ENCODE measurements around the gene TEAD3.

TEAD3 gene

DNA sequence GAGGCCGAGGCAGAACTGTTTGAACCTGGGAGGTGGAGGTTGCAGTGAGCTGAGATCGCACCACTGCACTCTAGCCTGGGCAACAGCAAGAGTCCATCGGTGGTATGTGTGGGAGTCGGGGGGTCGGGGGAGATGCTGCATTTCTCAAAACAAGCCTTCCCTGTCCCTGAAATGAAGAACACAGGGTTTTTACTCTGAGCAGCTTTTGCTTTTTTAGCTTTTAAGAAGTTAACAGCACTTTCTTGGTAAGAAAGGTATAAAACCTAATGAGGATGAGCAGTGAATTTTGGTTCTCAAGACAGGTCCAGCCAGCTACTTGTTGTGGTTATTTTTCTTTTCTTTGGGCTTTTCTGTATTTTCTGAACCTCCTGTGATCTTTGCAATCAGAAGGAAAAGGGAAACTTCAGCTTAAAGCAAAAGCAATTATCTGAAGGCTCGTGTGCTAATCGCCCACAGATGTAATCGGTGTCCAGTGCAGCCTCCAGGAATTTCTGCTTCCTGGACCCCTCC lies 25.0 kb downstream of the TEAD3 start:
- ChIA-PET CTCF (interaction anchor here (0.9 to 2.2 kb wide), 6 partner anchors 10 to 265 kb away, joined by 3 to 8 read pairs (median 4); partner anchors contain the start of genes ARMC12 and PPARD), POLR2A (interaction anchor here (0.6 to 1.3 kb wide), 6 partner anchors 9 to 659 kb away, joined by 3 to 6 read pairs (median 3); partner anchors contain the start of gene TAF11)
- TF ChIP-seq, protein P1, sequence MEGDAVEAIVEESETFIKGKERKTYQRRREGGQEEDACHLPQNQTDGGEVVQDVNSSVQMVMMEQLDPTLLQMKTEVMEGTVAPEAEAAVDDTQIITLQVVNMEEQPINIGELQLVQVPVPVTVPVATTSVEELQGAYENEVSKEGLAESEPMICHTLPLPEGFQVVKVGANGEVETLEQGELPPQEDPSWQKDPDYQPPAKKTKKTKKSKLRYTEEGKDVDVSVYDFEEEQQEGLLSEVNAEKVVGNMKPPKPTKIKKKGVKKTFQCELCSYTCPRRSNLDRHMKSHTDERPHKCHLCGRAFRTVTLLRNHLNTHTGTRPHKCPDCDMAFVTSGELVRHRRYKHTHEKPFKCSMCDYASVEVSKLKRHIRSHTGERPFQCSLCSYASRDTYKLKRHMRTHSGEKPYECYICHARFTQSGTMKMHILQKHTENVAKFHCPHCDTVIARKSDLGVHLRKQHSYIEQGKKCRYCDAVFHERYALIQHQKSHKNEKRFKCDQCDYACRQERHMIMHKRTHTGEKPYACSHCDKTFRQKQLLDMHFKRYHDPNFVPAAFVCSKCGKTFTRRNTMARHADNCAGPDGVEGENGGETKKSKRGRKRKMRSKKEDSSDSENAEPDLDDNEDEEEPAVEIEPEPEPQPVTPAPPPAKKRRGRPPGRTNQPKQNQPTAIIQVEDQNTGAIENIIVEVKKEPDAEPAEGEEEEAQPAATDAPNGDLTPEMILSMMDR (IDR thresholded peaks at IDR 0.05; ENCODE audit: control extremely low read depth, extremely low read depth, low read depth, missing control alignments), result no peak
- no peak for DNase-seq (ENCODE audit: extremely low spot score)

DNA sequence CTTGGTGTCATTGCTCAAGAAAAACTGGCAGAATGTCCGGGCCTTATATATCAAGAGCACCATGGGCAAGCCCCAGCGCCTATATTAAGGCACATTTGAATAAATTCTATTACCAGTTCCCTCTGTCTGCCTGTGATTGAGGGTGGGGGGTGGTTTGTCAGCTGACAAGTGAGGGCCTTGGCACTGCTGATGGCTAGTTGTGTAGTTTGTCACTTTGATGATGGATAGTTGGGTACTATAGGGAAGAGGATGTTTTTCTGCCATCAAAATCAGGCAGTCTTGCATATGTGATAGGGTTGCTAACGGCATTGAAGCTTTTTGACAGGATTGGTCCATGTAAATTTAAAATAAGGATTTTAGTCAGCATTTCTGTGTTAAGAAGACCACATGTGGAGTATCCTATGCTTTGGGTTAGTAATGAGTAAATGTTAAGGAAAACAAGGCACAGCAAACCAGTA lies 26.2 kb downstream of the TEAD3 start:
- DNase-seq (ENCODE audit: extremely low spot score), result no peak
- POLR2A ChIA-PET, result interaction anchor here (0.7 to 1.3 kb wide), 3 partner anchors 11 to 583 kb away, joined by 3 to 5 read pairs (median 4); partner anchors contain the start of gene TAF11
- CTCF ChIA-PET, result interaction anchor here (0.6 to 1.9 kb wide), 4 partner anchors 41 to 267 kb away, joined by 3 to 8 read pairs (median 3); partner anchors contain the start of gene PPARD
- TF ChIP-seq, protein P1 (IDR thresholded peaks at IDR 0.05; ENCODE audit: control extremely low read depth, extremely low read depth, low read depth, missing control alignments), result no peak

GRCh38 chr6:35469751-35470662 lies 26.9 kb downstream of the TEAD3 start:
- no peak for DNase-seq (ENCODE audit: extremely low spot score)

DNA sequence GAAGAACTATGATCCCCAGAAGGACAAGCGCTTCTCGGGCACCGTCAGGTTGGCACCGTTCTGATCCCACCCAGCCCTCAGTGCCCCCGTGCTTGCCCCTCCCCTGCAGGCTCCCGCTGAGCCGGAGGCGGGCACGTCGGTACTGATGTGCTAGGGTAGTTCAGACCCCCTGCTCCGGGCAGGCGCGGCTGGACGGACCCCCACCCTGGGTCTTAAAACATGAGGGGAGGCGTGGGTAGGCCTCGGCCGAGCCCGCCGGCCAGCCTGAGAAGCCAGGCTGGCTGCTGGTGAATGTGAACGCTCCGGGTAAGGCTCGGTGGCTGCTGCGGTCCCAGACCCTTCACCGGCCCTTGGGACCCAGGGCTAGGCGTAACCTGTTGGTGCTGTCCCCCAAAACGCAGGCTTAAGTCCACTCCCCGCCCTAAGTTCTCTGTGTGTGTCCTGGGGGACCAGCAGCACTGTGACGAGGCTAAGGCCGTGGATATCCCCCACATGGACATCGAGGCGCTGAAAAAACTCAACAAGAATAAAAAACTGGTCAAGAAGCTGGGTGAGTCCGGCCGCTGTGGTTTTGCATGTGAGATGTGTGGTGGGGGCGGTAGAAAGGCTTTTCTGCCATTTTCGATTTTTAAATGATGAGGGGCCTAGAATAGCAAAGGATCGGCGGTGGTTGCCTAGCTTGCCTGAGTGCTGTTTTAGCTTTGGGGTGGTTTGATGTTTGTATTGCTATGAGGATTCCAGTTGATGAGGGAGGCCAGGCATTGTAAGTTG lies 27.7 kb downstream of the TEAD3 start:
- ChIA-PET CTCF (interaction anchor here (0.7 to 3.7 kb wide), 12 partner anchors 11 to 267 kb away, joined by 3 to 37 read pairs (median 9); partner anchors contain the start of genes DEF6 and PPARD), POLR2A (interaction anchor here (0.9 to 1.5 kb wide), 5 partner anchors 9 to 168 kb away, joined by 3 to 5 read pairs (median 3); partner anchors contain the start of gene PPARD)
- no peak for DNase-seq (ENCODE audit: extremely low spot score)
- TF ChIP-seq, protein P1 (IDR thresholded peaks at IDR 0.05; ENCODE audit: control extremely low read depth, extremely low read depth, low read depth, missing control alignments), result no peak

More at GRCh38 chr6:35469751-35470662, 26.9 kb downstream of the TEAD3 start:
- CTCF ChIA-PET, result interaction anchor here (1.4 to 3.7 kb wide), 2 partner anchors 12 to 266 kb away, joined by 3 to 17 read pairs; no protein-coding TSS in a partner anchor
- TF ChIP-seq, protein P1 (IDR thresholded peaks at IDR 0.05; ENCODE audit: control extremely low read depth, extremely low read depth, low read depth, missing control alignments), result no peak
- POLR2A ChIA-PET, result interaction anchor here (0.7 to 1.5 kb wide), 3 partner anchors 10 to 250 kb away, joined by 3 to 5 read pairs (median 5); no protein-coding TSS in a partner anchor

- CTCF ChIA-PET, result interaction anchor here (0.6 to 3.7 kb wide), 23 partner anchors 9 to 204 kb away, joined by 3 to 37 read pairs (median 5); partner anchors contain the start of genes DEF6, FANCE and PPARD
- peak; percentile 98 for DNase-seq (ENCODE audit: extremely low spot score)
- TF ChIP-seq, protein P1 (IDR thresholded peaks at IDR 0.05; ENCODE audit: control extremely low read depth, extremely low read depth, low read depth, missing control alignments), result peak; percentile 97
- POLR2A ChIA-PET, result interaction anchor here (0.6 to 1.5 kb wide), 6 partner anchors 10 to 855 kb away, joined by 3 to 5 read pairs (median 3); partner anchors contain the start of gene PPARD
These were observed 28.5 kb downstream of the TEAD3 start, which contains the start of gene RPL10A for GRCh38 chr6:35468181-35468979. Gene RPL10A (plus strand): TSS chr6:35468401. CDS start chr6:35468435, 34 bp downstream.

All from GM10248 (cell line).